SK-N-MC (cell line): Measurements from ENCODE around the gene CCDC124.

Source experiments
- DNase-seq: peaks from one replicate; pipeline ENCODE4 v3.0.0-alpha.2; 2011; ENCODE audit warnings: low read depth, low spot score
- H3K27ac ChIP-seq: fragments of 200-600 bp; sonication (generic); 2 replicates; pipeline ENCODE4 v1.5.1; 2016; ENCODE audit warnings: mixed run types
- H3K36me3 ChIP-seq: fragments of 200-600 bp; sonication (generic); 2 replicates; pipeline ENCODE4 v1.6.1; 2017; ENCODE audit warnings: antibody characterized with exemption, low read length, mixed read lengths; ENCODE audit not compliant: insufficient read depth
- H3K4me3 ChIP-seq: fragments of 200-600 bp; sonication (generic); 2 replicates; pipeline ENCODE4 v1.5.1; 2016
- H3K9ac ChIP-seq: fragments of 200-600 bp; sonication (generic); 2 replicates; pipeline ENCODE4 v1.8.0; 2017; ENCODE audit warnings: mixed run types, mixed read lengths; ENCODE audit not compliant: insufficient read length
- H3K9me3 ChIP-seq: fragments of 200-600 bp; sonication (generic); 2 replicates; pipeline ENCODE4 v1.6.1; 2017; ENCODE audit warnings: low read depth, mild to moderate bottlenecking, antibody characterized with exemption, low read length, moderate library complexity, mixed read lengths
- EZH2 ChIP-seq: fragments of 200-600 bp; sonication (generic); IDR thresholded peaks from one replicate; pipeline ENCODE4 v1.6.1; 2017; ENCODE audit warnings: antibody characterized with exemption
- FOXP2 ChIP-seq: optimal IDR thresholded peaks from 2 replicates; pipeline ENCODE3; 2011; ENCODE audit warnings: mild to moderate bottlenecking, moderate library complexity; ENCODE audit not compliant: insufficient read depth; ENCODE audit errors: extremely low read length, control extremely low read depth
- POLR2AphosphoS5 ChIP-seq: IDR thresholded peaks from 2 replicates; pipeline ENCODE4 v1.6.1; 2012; ENCODE audit warnings: mild to moderate bottlenecking, low read depth, low read length, borderline replicate concordance

The CCDC124 gene

DNA sequence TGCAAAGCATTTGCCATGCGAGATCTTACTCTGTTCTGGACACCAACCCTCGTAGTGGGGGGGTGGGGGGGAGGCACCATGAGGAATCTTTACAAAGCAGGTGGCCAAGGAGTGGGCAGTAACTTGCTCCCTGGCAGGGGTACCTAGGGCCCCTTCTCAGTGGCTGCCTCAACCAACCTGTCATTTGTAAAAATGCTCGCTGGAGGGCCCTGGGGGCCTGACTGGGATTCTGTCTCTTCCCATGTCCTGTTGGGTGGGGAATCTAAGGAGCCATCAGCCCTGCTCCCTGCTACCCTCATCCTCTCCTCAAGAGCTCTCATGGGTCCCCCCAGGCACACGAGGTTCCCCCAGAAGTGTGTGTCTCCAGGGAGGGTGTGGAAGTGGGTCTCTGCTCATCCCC lies 35.5 kb downstream of the CCDC124 start:
- H3K9ac ChIP-seq = no peak overlapping the region
- no peak for TF ChIP-seq EZH2
- no peak for TF ChIP-seq POLR2AphosphoS5
- no peak for TF ChIP-seq FOXP2
- no peak for DNase-seq

DNA sequence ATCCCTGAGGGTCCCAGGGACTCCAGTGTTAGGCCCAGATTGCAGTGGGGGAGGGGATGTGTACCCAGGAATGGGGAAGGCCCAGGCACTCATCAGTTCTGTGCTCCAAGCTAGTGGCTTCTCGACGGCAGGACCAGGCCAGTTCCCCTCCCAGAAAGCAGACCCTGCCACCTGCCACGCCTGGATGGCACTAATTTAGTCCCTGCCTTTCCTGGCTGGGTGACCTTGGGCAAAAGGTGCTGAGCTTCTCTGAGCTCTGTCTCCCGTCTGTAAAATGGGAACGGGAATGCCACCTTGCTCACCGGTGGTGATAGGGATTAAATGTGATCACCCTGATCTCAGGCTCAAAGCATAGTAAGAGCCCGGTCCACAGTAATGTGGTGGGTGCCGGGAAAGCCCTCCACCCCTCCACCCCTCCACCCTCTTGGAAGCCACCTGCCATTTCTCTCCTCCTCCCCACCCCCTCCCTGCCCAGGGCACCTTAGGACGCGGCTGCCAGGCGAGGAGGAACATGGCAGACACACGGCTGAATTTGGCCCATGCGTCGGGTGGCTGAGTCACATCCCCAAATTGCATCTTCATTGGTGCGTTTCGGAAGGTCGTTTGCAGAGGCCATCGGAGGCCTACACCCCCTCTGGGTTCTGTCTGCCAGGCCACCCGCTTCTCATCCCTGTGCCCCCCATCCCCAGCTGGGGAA lies 36.4 kb downstream of the CCDC124 start:
- H3K4me3 ChIP-seq = no peak overlapping the region
- TF ChIP-seq EZH2 (no peak), POLR2AphosphoS5 (no peak), FOXP2 (no peak)

More for the DNA sequence above, 35.5 kb downstream of the CCDC124 start:
- Histone ChIP-seq H3K4me3 (peak overlapping the region; percentile 52; the same call in 1 of the 2 replicates), H3K36me3 (peaks cover 1% of the 10 kb centered on the region; the same call in 1 of the 2 replicates), H3K27ac (peak overlapping the region; percentile 22; the same call in 1 of the 2 replicates), H3K9me3 (no peaks in the 10 kb centered on the region)

DNA sequence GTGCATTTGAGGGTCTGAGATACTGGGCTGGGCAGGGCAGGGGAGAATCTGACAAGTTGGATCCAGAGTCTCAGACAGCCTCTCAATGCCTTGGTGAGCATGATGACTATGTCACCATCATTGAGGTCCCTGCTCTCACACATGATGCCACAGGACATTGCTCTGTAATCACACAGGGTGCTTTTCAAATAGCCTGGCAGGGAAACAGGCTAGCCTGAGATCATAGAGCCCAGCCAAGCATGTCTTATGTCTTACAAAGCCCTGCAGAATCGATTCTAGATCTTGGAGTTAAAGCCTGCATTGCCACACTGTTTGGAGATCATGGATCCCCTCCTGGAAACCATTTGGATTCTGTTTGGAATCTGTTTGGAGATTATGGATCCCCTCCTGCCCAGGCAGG lies 39.4 kb downstream of the CCDC124 start:
- Histone ChIP-seq H3K9me3 (no peaks in the 10 kb centered on the region), H3K4me3 (no peak overlapping the region), H3K9ac (no peak overlapping the region), H3K36me3 (peaks cover 29% of the 10 kb centered on the region; the same call in 1 of the 2 replicates), H3K27ac (no peak overlapping the region)
- TF ChIP-seq FOXP2 = no peak
- no peak for TF ChIP-seq POLR2AphosphoS5
- no peak for TF ChIP-seq EZH2
- DNase-seq = no peak

More for the DNA sequence above, 36.4 kb downstream of the CCDC124 start:
- no peak overlapping the region for H3K9ac ChIP-seq
- no peak for DNase-seq
- peaks cover 9% of the 10 kb centered on the region; the same call in 1 of the 2 replicates for H3K36me3 ChIP-seq
- no peak overlapping the region for H3K27ac ChIP-seq
- H3K9me3 ChIP-seq = no peaks in the 10 kb centered on the region

DNA sequence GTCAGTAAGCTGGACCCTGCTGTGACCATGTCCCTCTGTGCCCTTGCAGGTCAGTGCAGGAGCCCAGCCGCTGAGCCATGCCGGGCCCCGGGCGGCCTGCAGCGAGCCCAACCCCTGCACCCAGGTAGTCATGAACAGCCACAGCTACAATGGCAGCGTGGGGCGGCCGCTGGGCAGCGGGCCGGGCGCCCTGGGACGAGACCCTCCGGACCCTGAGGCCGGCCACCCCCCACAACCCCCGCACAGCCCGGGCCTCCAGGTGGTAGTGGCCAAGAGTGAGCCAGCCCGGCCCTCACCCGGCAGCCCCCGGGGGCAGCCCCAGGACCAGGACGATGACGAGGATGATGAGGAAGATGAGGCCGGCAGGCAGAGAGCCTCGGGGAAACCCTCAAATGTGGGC lies 40.9 kb downstream of the CCDC124 start:
- no peak for DNase-seq
- no peak overlapping the region for H3K27ac ChIP-seq
- H3K9me3 ChIP-seq = no peaks in the 10 kb centered on the region
- no peak overlapping the region for H3K4me3 ChIP-seq
- no peak overlapping the region for H3K9ac ChIP-seq
- TF ChIP-seq EZH2 (no peak), FOXP2 (no peak), POLR2AphosphoS5 (no peak)
- H3K36me3 ChIP-seq = peaks cover 35% of the 10 kb centered on the region

DNA sequence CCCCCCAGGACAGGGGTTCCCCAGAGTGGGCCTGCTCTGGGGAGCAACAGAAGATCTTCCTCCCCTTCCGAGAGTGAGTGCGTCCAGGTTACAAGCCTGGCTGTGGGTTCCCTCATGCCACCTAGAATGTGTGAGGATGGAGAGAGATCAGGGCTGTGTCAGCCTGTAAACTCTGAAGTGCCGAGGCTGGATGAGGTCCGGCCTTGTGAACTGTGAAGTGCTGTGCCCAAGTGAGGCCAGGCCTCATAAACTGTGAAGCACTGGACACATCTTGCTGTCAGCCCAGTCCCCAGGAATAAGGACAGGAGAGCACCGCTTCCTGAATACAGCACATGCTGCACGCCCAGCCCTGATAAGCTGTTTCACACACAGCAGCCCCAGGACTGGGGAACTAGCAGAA lies 41.7 kb downstream of the CCDC124 start:
- Histone ChIP-seq H3K27ac (no peak overlapping the region), H3K9ac (no peak overlapping the region), H3K36me3 (peaks cover 35% of the 10 kb centered on the region), H3K4me3 (no peak overlapping the region), H3K9me3 (no peaks in the 10 kb centered on the region)
- no peak for DNase-seq
- TF ChIP-seq FOXP2 (no peak), EZH2 (no peak), POLR2AphosphoS5 (no peak)

DNA sequence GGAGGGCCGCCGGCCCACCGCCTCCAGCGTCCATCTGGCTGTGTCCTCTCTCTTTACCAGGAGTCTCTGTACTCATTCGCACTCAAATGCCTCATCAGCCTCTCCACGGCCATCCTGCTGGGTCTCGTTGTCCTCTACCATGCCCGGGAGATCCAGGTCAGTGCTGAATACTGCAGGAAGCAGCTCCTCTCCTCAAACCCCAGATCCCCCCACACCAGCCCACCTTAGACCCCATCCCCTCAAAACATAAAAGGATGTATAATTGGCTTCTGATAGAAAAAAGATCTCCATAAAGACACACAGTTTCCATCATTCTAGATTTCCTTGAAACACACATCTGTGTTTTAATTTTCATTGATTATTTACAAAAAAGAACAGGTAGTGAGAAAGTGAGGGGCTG lies 42.2 kb downstream of the CCDC124 start:
- no peak for TF ChIP-seq EZH2
- TF ChIP-seq FOXP2 = no peak
- no peak for TF ChIP-seq POLR2AphosphoS5
- Histone ChIP-seq H3K36me3 (peaks cover 35% of the 10 kb centered on the region), H3K4me3 (no peak overlapping the region), H3K9me3 (no peaks in the 10 kb centered on the region), H3K27ac (no peak overlapping the region), H3K9ac (no peak overlapping the region)
- DNase-seq = no peak

DNA sequence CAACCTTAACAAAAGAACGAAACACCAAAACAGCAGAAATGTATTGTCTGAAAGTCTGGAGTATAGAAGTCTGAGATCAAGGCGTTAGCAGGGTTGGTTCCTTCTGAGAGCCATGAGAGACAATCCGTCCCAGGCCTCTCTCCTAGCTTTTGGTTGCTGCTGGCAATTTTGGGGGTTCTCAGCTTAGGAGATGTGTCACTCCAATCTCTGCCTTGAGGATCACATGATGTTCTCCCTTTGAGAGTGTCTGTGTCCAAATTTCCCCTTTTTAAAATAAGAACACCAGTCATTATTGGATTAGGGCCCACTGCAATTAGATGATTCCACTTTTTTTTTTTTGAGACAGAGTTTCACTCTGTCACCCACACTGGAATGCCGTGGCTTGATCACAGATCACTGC lies 44.2 kb downstream of the CCDC124 start:
- Histone ChIP-seq H3K9ac (no peak overlapping the region), H3K27ac (no peak overlapping the region), H3K36me3 (peaks cover 40% of the 10 kb centered on the region), H3K4me3 (no peak overlapping the region), H3K9me3 (no peaks in the 10 kb centered on the region)
- TF ChIP-seq FOXP2 (no peak), POLR2AphosphoS5 (no peak), EZH2 (no peak)
- no peak for DNase-seq

DNA sequence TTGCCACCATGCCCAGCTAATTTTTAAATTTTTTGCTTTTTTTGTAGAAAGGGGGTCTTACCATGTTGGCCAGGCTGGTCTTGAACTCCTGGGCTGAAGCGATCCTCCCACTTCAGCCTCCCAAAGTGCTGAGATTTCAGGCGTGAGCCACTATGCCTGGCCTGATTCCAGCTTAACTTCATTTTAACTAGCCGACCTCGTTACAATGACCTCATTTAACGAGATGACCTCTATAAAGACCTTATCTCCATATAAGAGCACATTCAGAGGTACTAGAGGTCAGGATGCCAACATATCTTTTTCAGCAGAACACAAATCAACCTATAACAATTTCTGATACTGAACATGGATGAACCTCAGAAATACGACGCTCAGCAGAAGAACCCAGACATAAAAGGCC lies 44.7 kb downstream of the CCDC124 start:
- Histone ChIP-seq H3K9me3 (no peaks in the 10 kb centered on the region), H3K36me3 (peaks cover 40% of the 10 kb centered on the region), H3K27ac (no peak overlapping the region), H3K9ac (no peak overlapping the region), H3K4me3 (no peak overlapping the region)
- no peak for TF ChIP-seq EZH2
- TF ChIP-seq FOXP2 = no peak
- no peak for TF ChIP-seq POLR2AphosphoS5
- no peak for DNase-seq
